Colonic mucosa (tissue), 4 donors: ENCODE measurements around the gene PNLDC1. TPM values are rescaled to one million over a fixed set of nuclear protein-coding genes. Genes with fewer than 3 reads are reported as not detected.

Experiments used
- DNase-seq: peaks from one replicate; pipeline ENCODE4 v3.0.0-alpha.2; 2020
- H3K27ac ChIP-seq: fragments of 200-600 bp; one replicate; pipeline ENCODE4 v1.8.0; 2021
- H3K27me3 ChIP-seq: fragments of 200-600 bp; one replicate; pipeline ENCODE4 v1.8.0; 2021
- H3K36me3 ChIP-seq: fragments of 200-600 bp; one replicate; pipeline ENCODE4 v1.8.0; 2021
- H3K4me1 ChIP-seq: fragments of 200-600 bp; one replicate; pipeline ENCODE4 v1.8.0; 2021; ENCODE audit warnings: mild to moderate bottlenecking
- H3K4me3 ChIP-seq: fragments of 200-600 bp; one replicate; pipeline ENCODE4 v1.8.0; 2021
- H3K9ac ChIP-seq, 2 donors: one replicate each; pipeline ENCODE4 v1.7.0; 2013; ENCODE audit warnings: control low read depth in 2 of 2, low read depth in 2 of 2, low read length in 2 of 2
- H3K9me3 ChIP-seq: fragments of 200-600 bp; one replicate; pipeline ENCODE4 v1.8.0; 2021
- CTCF ChIP-seq: fragments of 200-600 bp; IDR thresholded peaks from one replicate; pipeline ENCODE4 v1.8.0; 2022; ENCODE audit warnings: antibody characterized with exemption, mild to moderate bottlenecking
- intact Hi-C: fragments of 100-400 bp; cut with DNase I; formaldehyde crosslinking; loops from one replicate; pipeline ENCODE4 v1.14.1; 2022
- total RNA-seq, 2 donors: library from RNA; stranded (reverse); fragmentation: NEBNext Ultra II Directional in 1 of 2; extraction: Animal tissue kit (Norgen Biotek cat#: 25700) in 1 of 2; gene quantifications; one replicate each; pipeline ENCODE4 v1.2.1, GENCODE V29; 2021
- donor health status: healthy.
- donor health status: DM: no; HTN: no; CAD: no.
- donor health status: DM: no; HTN: no; CAD: no.

The PNLDC1 gene
- total RNA-seq, 2 donors from 2014 or later, result 0.72 TPM; not detected in 1

DNA sequence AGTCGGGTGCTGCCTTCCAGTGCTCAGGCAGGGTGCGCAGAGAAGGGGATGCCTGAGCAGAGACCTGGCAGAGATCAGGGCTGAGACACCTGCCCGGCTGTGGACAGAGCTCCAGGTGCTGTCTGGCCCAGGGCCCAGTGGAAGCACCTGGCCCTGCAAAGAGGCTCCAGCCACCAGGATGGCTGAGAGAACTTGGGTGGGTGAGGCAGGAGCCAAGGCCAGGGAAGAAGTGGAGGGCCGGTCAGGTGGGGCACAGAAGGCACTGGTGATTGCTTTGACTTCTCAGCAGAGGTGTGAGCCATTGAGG is 31.2 kb downstream of the PNLDC1 start:
- no peak overlapping the region for H3K4me3 ChIP-seq
- no peak overlapping the region for H3K9ac ChIP-seq
- H3K4me1 ChIP-seq, result no peaks in the 10 kb centered on the region
- DNase-seq, result no peak
- H3K27ac ChIP-seq, result no peak overlapping the region
- intact Hi-C loops, result no loop called here
- no peak for TF ChIP-seq CTCF
- H3K27me3 ChIP-seq, result no peaks in the 10 kb centered on the region
- H3K36me3 ChIP-seq, result no peaks in the 10 kb centered on the region
- no peaks in the 10 kb centered on the region for H3K9me3 ChIP-seq

- Histone ChIP-seq H3K27ac (no peak overlapping the region), H3K4me3 (no peak overlapping the region), H3K27me3 (no peaks in the 10 kb centered on the region), H3K9me3 (no peaks in the 10 kb centered on the region), H3K36me3 (no peaks in the 10 kb centered on the region), H3K9ac (no peak overlapping the region), H3K4me1 (no peaks in the 10 kb centered on the region)
- no peak for TF ChIP-seq CTCF
- intact Hi-C loops, result no loop called here
- DNase-seq, result no peak
These were observed 32.9 kb downstream of the PNLDC1 start for GRCh38 chr6:159832946-159833345.

DNA sequence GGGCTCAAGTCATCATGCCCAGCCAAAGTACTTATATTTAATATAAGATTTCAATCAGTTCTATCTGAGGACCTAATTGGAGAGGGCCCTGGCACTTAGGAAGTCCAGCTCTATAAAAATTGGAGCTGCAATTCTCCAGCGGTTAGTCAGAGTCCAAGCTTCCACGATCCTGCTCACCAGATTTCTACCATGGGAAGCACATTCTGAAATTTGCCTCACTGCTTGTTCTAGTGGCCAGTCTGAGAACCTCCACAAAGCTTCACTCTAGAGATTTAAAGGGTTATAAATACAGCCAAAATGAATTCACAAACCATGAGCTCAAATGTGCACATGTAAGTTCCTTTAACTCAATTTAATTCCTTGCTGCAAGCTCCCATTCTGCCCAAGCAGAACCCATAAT is 33.5 kb downstream of the PNLDC1 start:
- H3K4me1 ChIP-seq, result no peaks in the 10 kb centered on the region
- H3K9me3 ChIP-seq, result no peaks in the 10 kb centered on the region
- intact Hi-C loops, result no loop called here
- H3K36me3 ChIP-seq, result no peaks in the 10 kb centered on the region
- no peak for TF ChIP-seq CTCF
- no peak overlapping the region for H3K4me3 ChIP-seq
- H3K27me3 ChIP-seq, result no peaks in the 10 kb centered on the region
- no peak for DNase-seq
- no peak overlapping the region for H3K9ac ChIP-seq
- H3K27ac ChIP-seq, result no peak overlapping the region

- H3K9ac ChIP-seq, result no peak overlapping the region
- intact Hi-C loops, result no loop called here
- no peaks in the 10 kb centered on the region for H3K36me3 ChIP-seq
- H3K4me3 ChIP-seq, result no peak overlapping the region
- H3K27me3 ChIP-seq, result no peaks in the 10 kb centered on the region
- H3K27ac ChIP-seq, result no peak overlapping the region
- no peaks in the 10 kb centered on the region for H3K4me1 ChIP-seq
- H3K9me3 ChIP-seq, result no peaks in the 10 kb centered on the region
- DNase-seq, result no peak
- no peak for TF ChIP-seq CTCF
These were observed 34.0 kb downstream of the PNLDC1 start for GRCh38 chr6:159833997-159834603.

DNA sequence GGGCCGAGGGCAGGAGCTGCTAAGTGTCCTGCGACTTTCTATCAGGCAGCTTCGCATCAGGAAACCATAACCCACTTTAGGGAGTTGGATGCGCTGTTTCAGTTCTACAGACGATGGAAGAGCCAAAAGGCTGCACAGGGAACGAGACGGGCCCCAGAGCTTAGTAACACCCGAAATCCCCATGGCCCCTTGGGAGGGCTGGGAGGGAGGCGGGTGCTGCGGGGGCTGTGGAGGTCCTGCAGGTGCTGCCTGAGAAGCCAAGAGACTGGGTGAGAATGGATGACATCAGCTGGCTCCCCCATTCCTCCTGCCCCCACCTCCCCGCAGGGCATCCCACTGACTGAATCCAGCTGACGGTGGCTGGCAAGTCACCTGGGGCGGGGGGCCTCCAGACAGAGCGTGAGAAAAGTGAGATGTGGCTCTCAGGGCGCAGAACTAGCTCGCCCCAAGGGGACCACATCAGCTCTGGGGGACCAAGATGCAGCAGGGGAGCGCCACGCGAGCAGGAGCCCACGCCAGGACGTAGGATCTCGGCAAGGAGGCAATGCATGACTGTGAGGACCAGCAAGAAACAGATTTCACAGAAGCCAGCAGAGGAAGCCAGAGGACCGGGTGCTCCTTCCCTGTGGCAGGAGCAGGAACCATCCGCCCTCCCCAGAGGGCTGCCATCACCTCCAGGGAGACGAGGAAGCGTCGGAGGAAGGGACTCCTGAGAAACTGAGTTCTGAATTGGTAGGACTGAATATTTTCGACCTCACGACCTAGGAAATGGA is 36.8 kb downstream of the PNLDC1 start:
- no peak for DNase-seq
- Histone ChIP-seq H3K4me3 (no peak overlapping the region), H3K27ac (no peak overlapping the region), H3K9ac (no peak overlapping the region), H3K36me3 (no peaks in the 10 kb centered on the region), H3K27me3 (no peaks in the 10 kb centered on the region), H3K4me1 (no peaks in the 10 kb centered on the region), H3K9me3 (no peaks in the 10 kb centered on the region)
- TF ChIP-seq CTCF, result no peak
- intact Hi-C loops, result no loop called here
